Measurements from ENCODE around the gene SLC5A12.

Gene SLC5A12

DNA sequence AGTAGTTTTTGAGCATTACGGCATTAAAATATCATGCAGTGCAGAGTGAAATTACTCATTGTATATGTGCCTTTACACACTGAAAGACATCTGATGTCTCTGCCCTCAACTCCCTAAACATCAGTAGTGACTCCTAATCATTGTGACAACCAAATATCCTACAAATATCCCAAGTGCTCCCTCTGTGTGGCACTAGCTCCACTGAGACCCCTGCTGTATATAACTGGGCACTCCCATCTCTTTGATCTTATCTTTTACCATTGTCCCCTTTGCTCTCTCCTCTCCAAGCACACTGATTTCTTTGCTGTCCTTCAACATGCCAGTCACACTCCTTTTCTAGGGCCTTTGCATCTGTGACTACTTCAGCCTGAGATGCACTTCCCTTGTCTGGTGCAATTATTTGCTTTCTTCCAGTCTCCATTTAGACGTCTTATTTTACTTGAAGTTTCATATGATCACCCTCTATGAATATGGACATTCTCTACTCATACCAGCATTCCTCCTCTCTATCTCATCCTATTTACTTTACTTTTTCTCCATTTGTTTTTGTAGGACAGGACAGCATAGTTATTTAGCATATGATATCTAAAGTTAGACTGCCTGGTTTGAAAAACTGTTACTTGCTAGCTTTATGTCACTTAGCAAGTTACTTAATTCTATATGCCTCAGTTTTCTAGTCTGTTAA is 2.4 kb downstream of the SLC5A12 start:
- DNase-seq = no peak

- no peak for DNase-seq
Measured at GRCh38 chr11:26717771-26718170, 4.1 kb downstream of the SLC5A12 start.

GRCh38 chr11:26715133-26715532 is 6.7 kb downstream of the SLC5A12 start:
- no peak for DNase-seq

- DNase-seq = no peak
Measured at GRCh38 chr11:26712497-26712896, 9.4 kb downstream of the SLC5A12 start.

- no peak for DNase-seq
Measured at GRCh38 chr11:26710489-26710888, 11.4 kb downstream of the SLC5A12 start.

DNA sequence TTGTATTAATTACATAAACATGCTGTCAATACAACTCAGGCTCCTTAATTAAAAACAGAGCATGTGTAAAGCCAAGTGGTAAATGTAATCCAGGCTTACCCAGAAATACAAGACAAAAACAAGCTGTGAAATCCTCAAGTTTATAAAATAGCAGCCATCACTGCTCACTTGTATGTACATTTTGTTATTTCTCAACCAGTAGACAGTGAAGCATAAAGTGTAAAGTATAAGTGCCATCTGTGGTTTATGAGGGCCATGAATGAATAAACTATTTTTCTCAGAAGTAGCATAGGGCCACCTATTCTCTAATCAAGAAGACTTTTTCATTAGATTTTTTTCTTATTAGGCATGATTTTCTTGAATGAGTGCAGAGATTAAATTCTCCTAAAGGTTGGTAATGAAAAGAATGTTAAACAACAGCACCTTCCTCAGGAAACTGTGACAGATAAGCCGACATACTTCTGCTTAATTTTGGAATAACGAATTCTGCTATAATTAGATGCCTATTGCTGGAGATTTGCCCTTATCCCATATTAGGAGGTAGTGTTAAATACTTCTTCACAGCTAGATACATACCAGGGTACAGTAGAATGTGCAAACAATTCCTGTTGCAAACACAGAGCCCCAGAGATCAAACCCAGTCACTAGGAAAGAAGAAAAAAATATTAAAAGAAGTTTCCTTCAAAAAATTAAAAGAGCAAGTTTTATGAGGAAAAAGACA is 13.0 kb downstream of the SLC5A12 start:
- no peak for DNase-seq

DNA sequence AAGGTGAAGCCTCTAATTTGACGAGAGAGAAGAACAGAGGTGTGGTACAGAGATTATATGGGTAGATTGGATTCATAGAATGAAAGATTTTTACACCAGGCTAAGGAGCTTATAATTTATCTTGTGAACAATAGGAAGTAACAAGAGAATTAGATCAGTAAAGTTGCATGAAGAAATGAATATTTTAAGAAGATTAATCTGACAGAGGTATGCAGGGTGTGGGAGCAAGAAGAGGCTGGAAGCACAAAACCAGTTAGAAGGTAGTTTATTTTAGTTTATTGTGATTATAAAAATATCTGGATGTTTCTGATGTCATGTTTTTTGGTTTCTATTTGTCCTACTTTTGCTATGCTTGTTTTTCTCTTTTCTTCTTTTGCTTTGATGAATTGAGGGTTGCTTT is 15.7 kb downstream of the SLC5A12 start:
- DNase-seq = no peak

- DNase-seq = no peak
Measured at GRCh38 chr11:26704249-26704648, 17.6 kb downstream of the SLC5A12 start.

GRCh38 chr11:26703411-26704191 is 18.3 kb downstream of the SLC5A12 start:
- DNase-seq = no peak

DNA sequence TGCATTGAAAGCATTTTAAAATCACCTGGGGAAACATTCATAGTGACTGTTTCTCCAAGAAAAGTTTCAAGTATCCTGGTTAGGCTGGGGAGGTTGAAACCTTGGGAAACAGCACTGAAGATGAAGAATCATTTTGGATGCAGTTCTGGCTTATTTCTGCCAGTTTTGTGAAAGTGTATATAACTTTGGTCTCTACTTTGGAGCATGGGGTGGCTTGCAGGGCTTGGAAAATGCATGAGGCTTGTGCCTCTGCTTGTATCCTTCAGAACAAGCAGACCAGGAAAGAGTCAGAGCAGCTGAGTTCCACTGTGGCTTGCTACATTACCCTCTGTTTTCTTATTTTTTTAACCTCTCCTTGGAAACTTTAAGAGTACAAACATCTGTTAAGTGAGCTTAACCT is 19.5 kb downstream of the SLC5A12 start:
- DNase-seq = no peak

GRCh38 chr11:26700574-26701235 is 21.2 kb downstream of the SLC5A12 start:
- DNase-seq = no peak

GRCh38 chr11:26698224-26698623 is 23.6 kb downstream of the SLC5A12 start:
- DNase-seq = no peak

DNA sequence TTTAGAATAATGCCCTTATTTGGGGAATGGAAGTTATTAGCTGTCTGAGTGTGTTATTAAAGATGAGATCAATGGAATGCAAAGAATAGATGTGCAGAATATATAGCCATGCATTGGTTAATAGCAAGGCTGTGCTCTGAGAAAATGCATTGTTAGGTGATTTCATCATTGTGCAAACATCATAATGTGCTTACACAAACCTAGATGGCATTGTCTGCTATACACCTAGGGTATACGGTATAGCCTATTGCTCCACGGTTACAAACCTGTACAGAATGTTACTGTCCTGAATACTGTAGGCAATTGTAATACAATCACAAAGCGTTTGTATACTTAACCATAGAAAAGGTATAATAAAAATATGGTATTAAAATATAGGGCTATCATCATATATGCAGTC is 25.5 kb downstream of the SLC5A12 start:
- DNase-seq = no peak

- no peak for DNase-seq
Measured at GRCh38 chr11:26688701-26689100, 33.2 kb downstream of the SLC5A12 start.

GRCh38 chr11:26687351-26687750 is 34.5 kb downstream of the SLC5A12 start:
- no peak for DNase-seq

DNA sequence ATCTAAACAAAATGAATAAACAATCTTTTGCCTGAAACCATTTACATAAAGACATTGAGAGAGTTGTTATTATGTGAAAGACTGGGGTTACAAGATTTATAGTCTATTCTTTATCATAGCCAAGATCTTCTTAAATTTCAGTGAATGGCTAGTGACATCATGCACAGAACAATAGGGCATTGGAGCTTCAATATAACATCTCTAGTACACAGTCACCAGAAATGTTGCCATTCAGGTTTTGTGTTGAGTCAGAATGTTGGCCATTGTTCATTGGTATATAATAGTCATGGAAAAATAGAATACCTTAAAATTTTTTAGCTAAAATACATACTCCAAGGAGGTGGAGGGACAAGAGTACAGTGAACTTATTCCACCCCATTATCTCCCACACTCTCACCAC is 44.3 kb downstream of the SLC5A12 start:
- DNase-seq = no peak

DNA sequence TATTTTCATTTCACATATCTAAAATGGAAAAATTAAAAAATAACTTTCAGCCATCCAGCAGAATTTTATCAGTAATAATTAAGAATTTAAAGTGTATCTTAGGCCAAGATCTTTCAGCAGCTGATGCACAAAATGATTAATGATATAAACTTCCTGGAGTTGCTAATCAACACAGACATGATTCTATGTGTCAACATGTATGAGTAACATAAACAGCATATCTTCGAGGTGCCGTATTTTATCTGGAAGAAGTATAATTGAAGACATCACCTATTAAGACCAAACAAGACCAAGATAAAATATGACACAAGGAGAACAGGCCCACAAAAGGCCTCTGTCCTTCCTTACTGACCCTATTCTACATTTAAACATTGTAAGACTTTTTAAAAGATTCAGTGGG is 45.2 kb downstream of the SLC5A12 start:
- no peak for DNase-seq

- no peak for DNase-seq
Measured at GRCh38 chr11:26675233-26675928, 46.5 kb downstream of the SLC5A12 start.

DNA sequence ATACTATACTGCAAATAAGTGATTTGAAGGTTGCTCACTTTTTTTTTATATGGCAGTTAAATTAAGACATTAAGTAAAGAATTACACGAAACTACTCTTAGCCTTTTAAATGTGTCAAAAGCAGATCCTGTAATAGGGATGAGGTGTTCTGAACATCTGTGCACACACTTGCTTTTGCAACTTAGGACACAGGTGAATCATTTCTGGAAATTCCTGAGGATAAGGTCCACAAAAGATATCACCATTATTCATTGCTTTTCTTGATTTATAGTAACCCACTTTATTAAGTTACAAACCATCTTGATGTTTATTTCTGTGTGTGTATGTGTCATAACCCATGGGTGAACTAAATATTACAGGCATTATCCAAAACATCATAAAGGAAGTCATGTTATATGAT is 55.9 kb downstream of the SLC5A12 start:
- DNase-seq = no peak

- no peak for DNase-seq
Measured at GRCh38 chr11:26665036-26665435, 56.8 kb downstream of the SLC5A12 start.

DNA sequence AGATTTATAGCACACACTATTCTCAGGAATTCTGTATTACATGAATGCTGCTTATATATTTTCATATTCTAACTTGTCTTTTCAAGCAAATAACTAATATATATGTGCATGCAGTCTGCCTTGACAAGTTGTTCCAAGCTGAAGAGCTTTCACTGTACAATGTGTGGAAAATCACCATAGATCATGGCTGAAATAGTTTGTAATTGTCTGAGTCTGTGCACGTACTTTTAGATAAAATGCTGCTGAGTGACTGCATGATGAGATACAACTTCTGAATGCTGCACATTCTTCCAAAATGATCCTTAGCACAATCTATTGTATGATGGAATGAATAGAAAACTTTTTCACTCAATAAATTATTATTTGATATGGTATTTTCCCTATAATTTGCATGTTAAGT is 58.9 kb downstream of the SLC5A12 start:
- DNase-seq = no peak

DNA sequence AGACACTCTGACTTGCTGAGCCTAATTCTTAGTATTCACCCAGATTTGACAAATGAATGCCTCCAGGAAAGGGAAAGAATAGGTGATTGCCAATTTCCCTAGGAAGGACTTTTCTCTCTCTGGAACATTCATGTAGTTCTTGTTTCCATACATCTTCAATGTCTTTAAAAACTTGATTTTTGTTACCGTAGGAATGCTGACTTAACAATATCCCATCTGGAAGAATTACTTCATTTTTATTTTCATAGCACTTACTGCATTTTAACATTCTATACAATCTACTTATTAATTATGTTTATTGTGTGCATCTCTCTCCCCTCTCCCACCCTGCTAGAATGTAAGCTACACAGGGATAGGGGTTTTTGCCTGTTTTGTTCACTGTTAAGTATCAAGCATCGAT is 66.6 kb downstream of the SLC5A12 start:
- no peak for DNase-seq

- DNase-seq = no peak
Measured at GRCh38 chr11:26651916-26652315, 69.9 kb downstream of the SLC5A12 start.

All from bone marrow (tissue), 2 donors.